ENCODE results near the gene MGMT.

The MGMT gene

GRCh38 chr10:129546106-129546505, 79.1 kb downstream of the MGMT start:
- no peak for DNase-seq

GRCh38 chr10:129547608-129548007, 80.6 kb downstream of the MGMT start:
- DNase-seq: no peak

GRCh38 chr10:129548600-129548999, 81.6 kb downstream of the MGMT start:
- DNase-seq: no peak

- DNase-seq: no peak
Observed at GRCh38 chr10:129550076-129550475, 83.0 kb downstream of the MGMT start.

- DNase-seq: no peak
Observed at GRCh38 chr10:129550658-129551057, 83.6 kb downstream of the MGMT start.

GRCh38 chr10:129552119-129552518, 85.1 kb downstream of the MGMT start:
- DNase-seq: no peak

- DNase-seq: no peak
Observed at GRCh38 chr10:129553928-129554327, 86.9 kb downstream of the MGMT start.

- no peak for DNase-seq
Observed at GRCh38 chr10:129556316-129556715, 89.3 kb downstream of the MGMT start.

GRCh38 chr10:129560361-129560760, 93.3 kb downstream of the MGMT start:
- DNase-seq: no peak

GRCh38 chr10:129562487-129562886, 95.4 kb downstream of the MGMT start:
- DNase-seq: no peak

- no peak for DNase-seq
Observed at GRCh38 chr10:129564923-129565322, 97.9 kb downstream of the MGMT start.

- DNase-seq: no peak
Observed at GRCh38 chr10:129568583-129569344, 101.7 kb downstream of the MGMT start.

GRCh38 chr10:129570185-129570584, 103.1 kb downstream of the MGMT start:
- DNase-seq: no peak

- DNase-seq: no peak
Observed at GRCh38 chr10:129579228-129579627, 112.2 kb downstream of the MGMT start.

- no peak for DNase-seq
Observed at GRCh38 chr10:129580010-129580409, 113.0 kb downstream of the MGMT start.

- DNase-seq: no peak
Observed at GRCh38 chr10:129580901-129581300, 113.9 kb downstream of the MGMT start.

GRCh38 chr10:129581827-129582411, 114.9 kb downstream of the MGMT start:
- no peak for DNase-seq

GRCh38 chr10:129583831-129584230, 116.8 kb downstream of the MGMT start:
- DNase-seq: no peak

GRCh38 chr10:129586898-129587443, 119.9 kb downstream of the MGMT start:
- DNase-seq: no peak

- no peak for DNase-seq
Observed at GRCh38 chr10:129589546-129589945, 122.5 kb downstream of the MGMT start.

- no peak for DNase-seq
Observed at GRCh38 chr10:129593953-129594352, 126.9 kb downstream of the MGMT start.

GRCh38 chr10:129594811-129595210, 127.8 kb downstream of the MGMT start:
- no peak for DNase-seq

GRCh38 chr10:129598413-129598812, 131.4 kb downstream of the MGMT start:
- no peak for DNase-seq

GRCh38 chr10:129599160-129599559, 132.1 kb downstream of the MGMT start:
- DNase-seq: no peak

GRCh38 chr10:129601737-129602136, 134.7 kb downstream of the MGMT start:
- no peak for DNase-seq
